Type B pancreatic cell (in vitro differentiated cells): ENCODE measurements around the gene DPYSL5. TPM values are rescaled to one million over a fixed set of nuclear protein-coding genes. Genes with fewer than 3 reads are reported as not detected.

ENCODE experiments used
- DNase-seq: peaks from one replicate; pipeline ENCODE4 v3.0.0; 2021; ENCODE audit warnings: mixed read lengths; ENCODE audit not compliant: unreplicated experiment; ENCODE audit errors: extremely low spot score
- H3K27ac Mint-ChIP-seq: 2 replicates; pipeline ENCODE4 v1.8.0; 2021; ENCODE audit warnings: mild to moderate bottlenecking, mixed read lengths
- H3K27me3 Mint-ChIP-seq: 2 replicates; pipeline ENCODE4 v1.8.0; 2021; ENCODE audit warnings: mixed read lengths
- H3K36me3 Mint-ChIP-seq: 2 replicates; pipeline ENCODE4 v1.8.0; 2021; ENCODE audit warnings: mixed read lengths
- H3K4me1 Mint-ChIP-seq: one replicate; pipeline ENCODE4 v1.8.0; 2021; ENCODE audit warnings: mixed read lengths; ENCODE audit not compliant: unreplicated experiment
- H3K4me3 Mint-ChIP-seq: 2 replicates; pipeline ENCODE4 v1.8.0; 2021; ENCODE audit warnings: mild to moderate bottlenecking, mixed read lengths
- H3K9me3 Mint-ChIP-seq: 2 replicates; pipeline ENCODE4 v1.8.0; 2021; ENCODE audit warnings: mixed read lengths
- CTCF ChIP-seq: fragments of 200-600 bp; sonication (generic); conservative IDR thresholded peaks from 2 replicates; pipeline ENCODE4 v1.5.0; 2021; ENCODE audit warnings: antibody characterized with exemption, mild to moderate bottlenecking
- total RNA-seq: library from RNA; stranded (reverse); gene quantifications from 2 replicates; pipeline ENCODE4 v1.2.1, GENCODE V29; 2021; ENCODE audit warnings: low replicate concordance

The DPYSL5 gene
- total RNA-seq, 1 donor from 2014 or later: 51.1 TPM

- TF ChIP-seq CTCF: no peak
- H3K4me1 Mint-ChIP-seq: peaks cover 6% of the 10 kb centered on the region
- H3K9me3 Mint-ChIP-seq: no peaks in the 10 kb centered on the region
- H3K27me3 Mint-ChIP-seq: peaks cover 5% of the 10 kb centered on the region
- DNase-seq: no peak
- no peak overlapping the region for H3K27ac Mint-ChIP-seq
- peaks cover 3% of the 10 kb centered on the region for H3K36me3 Mint-ChIP-seq
- H3K4me3 Mint-ChIP-seq: no peak overlapping the region
These were observed 99.2 kb downstream of the DPYSL5 start for GRCh38 chr2:26946841-26947784.

GRCh38 chr2:26948800-26949199, 100.9 kb downstream of the DPYSL5 start:
- no peak for DNase-seq
- Mint-ChIP-seq H3K4me3 (no peak overlapping the region), H3K4me1 (no peaks in the 10 kb centered on the region), H3K36me3 (no peaks in the 10 kb centered on the region), H3K27ac (no peak overlapping the region), H3K27me3 (peaks cover 3% of the 10 kb centered on the region), H3K9me3 (no peaks in the 10 kb centered on the region)
- TF ChIP-seq CTCF: no peak

- H3K27me3 Mint-ChIP-seq: peaks cover 16% of the 10 kb centered on the region
- no peaks in the 10 kb centered on the region for H3K4me1 Mint-ChIP-seq
- H3K9me3 Mint-ChIP-seq: no peaks in the 10 kb centered on the region
- no peak for DNase-seq
- no peaks in the 10 kb centered on the region for H3K36me3 Mint-ChIP-seq
- TF ChIP-seq CTCF: no peak
- H3K4me3 Mint-ChIP-seq: no peak overlapping the region
- H3K27ac Mint-ChIP-seq: no peak overlapping the region
These were observed 102.3 kb downstream of the DPYSL5 start for GRCh38 chr2:26950246-26950645.

- Mint-ChIP-seq H3K27ac (no peak overlapping the region), H3K27me3 (peaks cover 24% of the 10 kb centered on the region), H3K36me3 (no peaks in the 10 kb centered on the region), H3K9me3 (no peaks in the 10 kb centered on the region), H3K4me3 (no peak overlapping the region), H3K4me1 (no peaks in the 10 kb centered on the region)
- no peak for DNase-seq
- no peak for TF ChIP-seq CTCF
These were observed 103.3 kb downstream of the DPYSL5 start for GRCh38 chr2:26951236-26951635.

GRCh38 chr2:26952374-26952773, 104.4 kb downstream of the DPYSL5 start:
- Mint-ChIP-seq H3K4me1 (no peaks in the 10 kb centered on the region), H3K36me3 (no peaks in the 10 kb centered on the region), H3K27ac (no peak overlapping the region), H3K27me3 (peaks cover 34% of the 10 kb centered on the region), H3K4me3 (no peak overlapping the region), H3K9me3 (no peaks in the 10 kb centered on the region)
- no peak for TF ChIP-seq CTCF
- no peak for DNase-seq
